GM19372 (cell line): ENCODE measurements around the gene CAPN11.
A peak's percentile ranks its signal among the peaks of the same experiment; 100 is the strongest.
"Not testable (repeated sequence)": the region's sequence is repeated elsewhere in the genome, so short reads cannot be mapped to it uniquely, and the experiment has no call there.

Source experiments
- ATAC-seq: cut with Tn5 transposase; IDR thresholded peaks from one replicate; pipeline ENCODE4 v1.9.1; 2021; ENCODE audit warnings: mild to moderate bottlenecking, low read depth, moderate library complexity; ENCODE audit not compliant: unreplicated experiment

CAPN11 gene

DNA sequence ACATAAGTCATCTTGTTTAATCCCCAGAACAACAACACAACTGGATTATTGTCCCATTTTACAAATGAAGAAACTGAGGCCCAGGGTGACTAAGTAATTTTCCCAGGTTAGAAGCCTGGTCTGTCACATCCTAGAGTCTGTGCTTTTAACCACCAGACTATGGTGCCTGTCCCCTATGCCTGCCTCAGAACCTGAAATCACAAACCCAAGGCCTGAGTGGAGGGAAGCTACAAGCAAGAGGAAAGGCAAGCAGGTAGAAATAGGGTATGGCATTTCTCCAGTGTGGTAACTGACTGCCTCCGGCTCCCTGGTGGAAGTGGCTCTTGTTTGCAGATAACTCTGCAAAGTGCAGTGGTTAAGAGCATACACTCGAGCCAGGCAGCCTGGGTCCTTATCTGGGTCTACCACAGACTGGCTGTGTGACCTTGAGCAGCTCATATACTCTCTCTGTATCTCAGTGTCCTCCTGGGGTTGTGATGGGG is 28.7 kb upstream of the CAPN11 start:
- ATAC-seq: no peak

DNA sequence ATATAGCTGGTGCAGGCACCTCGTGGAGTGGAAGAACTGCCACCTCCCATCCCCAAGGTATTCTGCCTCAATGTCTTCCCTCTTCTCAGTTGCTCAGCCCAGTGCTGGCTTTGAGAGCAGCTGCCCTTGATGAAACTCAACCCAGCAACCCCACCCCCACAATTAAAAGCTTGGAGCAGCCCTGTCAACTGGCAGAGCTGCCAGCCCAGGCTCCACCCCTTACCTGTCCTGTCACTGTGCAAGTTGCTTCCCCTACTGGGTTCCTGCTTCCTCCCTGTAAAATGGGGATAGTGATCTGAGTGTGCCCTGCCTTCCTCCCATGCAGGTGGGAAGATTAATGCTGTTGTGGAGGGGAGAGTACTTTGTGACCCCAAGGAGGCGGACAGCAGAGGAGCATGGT is 26.7 kb upstream of the CAPN11 start:
- ATAC-seq: no peak

DNA sequence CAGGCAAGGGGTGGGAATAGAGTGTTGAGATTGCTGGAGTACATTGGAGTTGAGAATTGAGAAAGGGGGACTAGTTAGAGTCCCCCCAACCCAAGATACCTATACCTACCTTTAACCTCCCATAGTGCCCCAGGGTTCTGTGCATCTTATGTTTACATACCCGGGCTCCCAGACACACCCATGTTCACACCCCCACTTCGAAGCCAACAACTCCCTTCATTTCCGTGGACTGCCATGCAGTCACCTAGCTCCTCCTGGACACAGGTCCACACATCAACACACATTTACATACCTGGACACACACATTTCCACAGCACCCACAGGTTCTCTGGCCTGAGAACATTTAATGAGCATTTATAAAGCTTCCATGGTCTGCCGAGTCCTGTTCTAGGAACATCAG is 26.1 kb upstream of the CAPN11 start:
- no peak for ATAC-seq

DNA sequence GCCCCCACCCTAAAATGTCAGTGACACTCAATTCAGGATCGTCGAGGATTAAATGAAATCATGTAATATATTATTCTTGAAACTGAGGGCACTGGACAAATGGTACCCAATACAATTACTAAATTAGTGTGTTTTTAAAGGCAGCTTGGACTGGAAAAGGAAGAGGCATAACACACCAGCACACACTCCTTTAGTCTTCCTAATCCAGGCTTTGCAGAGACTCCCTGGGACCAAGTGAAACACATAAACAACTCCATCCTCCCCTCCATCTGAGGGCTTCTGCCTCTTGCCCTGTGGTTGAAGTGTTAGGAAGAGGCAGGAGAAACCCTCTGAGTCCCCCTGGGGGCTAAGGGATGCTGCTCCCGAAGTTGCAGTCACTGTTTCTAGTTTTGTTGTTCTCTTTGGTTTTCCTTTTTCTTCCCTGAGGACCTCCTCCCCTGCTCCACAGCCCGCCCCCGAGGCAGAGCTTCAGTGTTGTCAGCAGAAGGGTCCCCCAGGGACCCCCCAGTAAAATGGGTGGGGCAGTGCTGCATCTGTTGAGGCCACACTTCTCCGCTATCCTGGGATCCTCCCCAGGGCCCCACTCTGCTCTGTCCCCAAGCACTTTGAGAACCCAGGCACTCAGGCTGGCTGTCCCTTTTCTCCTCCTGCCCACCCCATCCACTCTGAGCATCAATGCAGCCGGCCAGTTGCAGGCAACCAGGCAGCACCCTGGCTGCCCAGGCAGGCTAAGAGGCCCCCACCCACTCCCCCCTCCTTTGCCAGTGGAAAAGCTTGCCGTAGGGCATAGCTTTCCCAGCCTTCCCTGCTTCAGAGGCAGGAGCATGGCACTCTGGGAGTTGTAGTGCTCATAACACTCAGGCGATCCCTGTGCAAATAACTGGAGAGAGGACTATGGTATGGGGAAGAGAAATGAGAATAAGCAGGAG is 25.4 kb upstream of the CAPN11 start:
- ATAC-seq: no peak

DNA sequence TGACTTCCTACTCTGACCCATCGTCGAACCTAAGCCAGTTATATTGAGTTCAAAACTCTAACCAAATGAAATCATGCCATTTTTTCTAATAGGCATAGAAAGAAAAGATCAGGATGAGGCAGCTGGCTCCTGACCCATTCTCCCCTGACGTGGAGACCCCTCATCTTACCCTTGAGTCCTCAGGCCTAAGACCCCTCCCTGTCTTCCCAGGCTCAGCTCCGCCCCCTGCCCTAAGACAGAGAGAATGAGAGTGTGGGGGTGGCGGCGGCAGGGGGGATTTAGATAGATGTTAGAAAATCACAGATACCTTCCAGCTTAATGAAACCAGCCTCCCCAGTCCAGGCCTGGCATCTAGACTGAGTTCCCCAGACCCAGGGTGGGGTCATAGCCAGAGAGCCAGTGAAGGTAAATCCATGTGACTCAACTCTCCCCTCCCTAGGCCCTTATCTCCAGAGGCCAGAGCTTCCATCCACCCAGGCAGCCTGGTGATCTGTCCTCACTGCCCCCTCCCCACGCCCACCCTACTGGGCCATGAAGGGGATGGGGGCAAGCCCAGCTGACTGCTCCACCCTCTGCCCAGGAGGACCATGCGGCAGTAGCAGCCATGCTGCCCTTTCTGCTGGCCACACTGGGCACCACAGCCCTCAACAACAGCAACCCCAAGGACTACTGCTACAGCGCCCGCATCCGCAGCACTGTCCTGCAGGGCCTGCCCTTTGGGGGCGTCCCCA is 24.5 kb upstream of the CAPN11 start:
- ATAC-seq: no peak

DNA sequence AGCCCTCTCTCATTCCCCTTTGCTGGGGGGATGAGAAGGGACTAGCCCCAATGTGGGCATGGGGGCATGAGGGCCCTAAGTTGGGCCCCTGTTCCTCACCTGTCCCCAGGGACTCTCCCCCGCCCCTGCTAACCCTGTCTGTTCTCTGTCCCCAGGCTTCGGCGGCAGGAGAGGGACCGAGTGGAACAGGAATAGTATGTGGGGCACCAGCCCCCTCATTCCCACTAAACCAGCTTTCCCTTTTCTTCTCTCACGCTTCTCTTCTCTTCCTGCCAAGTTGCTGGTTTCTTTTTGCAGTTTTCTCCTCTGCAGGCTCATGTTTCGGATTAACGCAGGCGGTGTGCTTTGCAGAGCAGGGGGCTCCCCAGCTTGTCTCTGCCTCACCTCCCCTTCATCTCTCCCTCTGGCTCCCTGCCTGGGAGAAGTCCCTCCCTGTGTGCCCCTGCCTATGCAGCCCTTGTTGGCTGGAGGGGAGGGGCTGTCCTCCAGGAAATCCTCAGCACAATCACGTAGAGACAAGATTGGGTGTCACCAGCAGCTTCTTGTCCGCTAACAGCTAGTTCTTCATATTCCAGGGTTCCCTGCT is 23.4 kb upstream of the CAPN11 start:
- no peak for ATAC-seq

DNA sequence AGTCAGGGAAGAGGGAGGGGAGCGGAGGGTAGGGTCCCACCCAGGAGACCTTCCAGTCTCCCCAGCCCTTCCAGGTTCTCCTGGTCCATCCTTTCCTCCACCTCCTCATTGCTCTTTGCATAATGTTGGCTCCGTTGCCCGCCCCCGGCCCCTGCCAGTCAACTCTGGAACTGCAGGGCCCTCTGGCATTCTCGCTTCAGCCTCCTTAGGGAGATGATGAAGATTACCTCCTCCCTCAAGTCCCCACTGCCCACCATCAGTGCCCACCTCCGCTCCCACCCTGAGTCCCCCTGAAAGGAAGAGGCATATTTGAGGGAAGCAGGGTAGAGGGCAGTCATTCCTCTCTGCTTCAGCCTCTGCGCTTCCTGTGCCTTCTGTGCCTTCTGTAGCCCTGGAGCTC is 22.7 kb upstream of the CAPN11 start:
- ATAC-seq: no peak

DNA sequence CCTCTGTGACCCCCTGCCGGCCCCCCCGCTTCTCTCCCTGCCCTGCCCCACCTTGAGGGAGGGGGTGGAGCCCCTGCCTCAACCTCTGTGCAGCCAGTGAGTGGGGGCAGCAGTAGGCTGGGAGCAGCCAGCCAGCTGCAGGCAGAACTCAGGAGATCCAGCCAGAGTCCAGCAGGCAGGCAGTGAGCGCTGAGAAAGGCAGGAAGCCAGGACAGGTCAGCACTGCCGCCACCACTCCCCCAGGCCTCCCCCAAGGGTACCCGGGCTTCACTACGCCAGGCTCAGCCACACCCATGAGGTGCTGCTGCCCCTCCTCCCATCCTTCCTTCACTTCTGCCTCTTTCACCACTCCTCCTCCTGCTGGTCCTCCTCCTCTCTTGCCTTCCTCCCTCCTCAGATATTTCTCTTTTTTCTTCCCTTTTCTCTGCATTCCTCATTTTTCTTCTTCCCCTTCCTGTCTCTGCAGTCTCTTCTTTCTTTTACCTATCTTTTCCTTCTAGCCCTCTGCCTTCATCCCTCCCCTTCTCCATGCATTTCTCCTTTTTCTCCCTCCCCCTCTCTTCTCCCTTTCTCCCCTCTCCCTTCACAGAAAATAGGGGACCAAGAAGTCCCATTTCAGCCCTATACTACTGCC is 19.8 kb upstream of the CAPN11 start:
- ATAC-seq: no peak

DNA sequence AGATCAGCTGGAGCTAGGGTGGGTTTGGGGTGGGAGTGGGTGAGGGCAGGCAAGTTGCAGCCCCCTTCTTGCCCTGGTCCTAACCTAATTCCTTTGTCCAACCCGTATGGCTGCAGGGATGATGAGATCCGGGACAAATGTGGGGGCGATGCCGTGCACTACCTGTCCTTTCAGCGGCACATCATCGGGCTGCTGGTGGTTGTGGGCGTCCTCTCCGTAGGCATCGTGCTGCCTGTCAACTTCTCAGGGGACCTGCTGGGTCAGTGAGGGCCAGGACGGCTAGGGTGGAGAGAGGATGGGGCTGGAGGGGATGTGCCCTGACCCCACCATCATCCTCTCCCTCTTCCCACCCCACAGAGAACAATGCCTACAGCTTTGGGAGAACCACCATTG is 19.3 kb upstream of the CAPN11 start:
- ATAC-seq: no peak

DNA sequence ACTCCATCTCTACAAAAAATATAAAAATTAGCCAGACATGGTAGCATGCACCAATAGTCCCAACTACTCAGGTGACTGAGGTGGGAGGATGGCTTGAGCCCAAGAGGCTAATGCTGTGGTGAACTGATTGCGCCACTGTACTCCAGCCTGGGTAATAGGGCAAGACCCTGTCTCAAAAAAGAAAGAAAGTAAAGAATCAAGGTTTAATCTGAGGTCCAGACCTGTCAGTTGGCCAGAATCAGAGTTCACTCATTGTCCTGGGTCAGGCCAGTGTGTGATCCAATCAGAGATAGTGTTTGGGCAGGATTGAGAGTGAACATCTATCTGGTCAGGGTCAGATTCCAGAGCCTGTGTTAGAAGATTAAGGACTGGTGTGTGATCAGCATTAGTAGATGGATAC is 15.8 kb upstream of the CAPN11 start:
- no peak for ATAC-seq

DNA sequence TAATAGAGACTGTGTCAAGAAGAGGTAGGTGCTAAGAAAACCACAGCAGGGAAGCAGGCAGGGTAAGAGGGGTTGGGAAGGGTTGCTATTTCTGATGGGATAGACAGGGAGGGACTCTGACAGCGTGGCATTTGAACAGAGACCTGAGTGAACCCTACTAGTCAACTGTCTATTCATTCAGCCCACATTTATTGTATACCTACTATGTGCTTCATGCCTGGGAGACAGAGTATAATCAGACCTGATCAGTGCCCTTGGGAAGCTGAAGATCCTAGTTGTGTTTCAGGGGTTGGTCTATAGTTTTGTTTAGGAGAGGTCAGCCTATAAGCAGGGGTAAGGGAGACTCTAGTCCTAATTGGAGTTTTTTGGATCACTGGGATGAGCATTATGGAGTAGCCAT is 14.9 kb upstream of the CAPN11 start:
- ATAC-seq: no peak

DNA sequence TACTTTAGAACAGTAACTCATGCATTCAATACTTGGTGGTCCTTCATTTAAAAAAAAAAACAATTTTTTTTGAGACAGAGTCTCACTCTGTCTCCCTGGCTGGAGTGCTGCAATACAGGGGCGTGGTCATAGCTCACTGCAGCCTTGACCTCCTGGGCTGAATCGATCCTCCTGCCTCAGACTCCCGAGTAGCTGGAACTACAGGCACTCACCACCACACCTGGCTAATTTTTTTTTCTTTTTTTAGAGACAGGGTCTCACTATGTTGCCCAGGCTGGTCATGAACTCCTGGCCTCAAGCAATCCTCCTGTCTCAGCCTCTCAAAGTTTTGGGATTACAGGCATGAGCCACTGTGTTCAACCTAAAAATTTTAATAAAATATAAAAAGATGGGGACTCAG is 14.1 kb upstream of the CAPN11 start:
- ATAC-seq: not testable (repeated sequence)

DNA sequence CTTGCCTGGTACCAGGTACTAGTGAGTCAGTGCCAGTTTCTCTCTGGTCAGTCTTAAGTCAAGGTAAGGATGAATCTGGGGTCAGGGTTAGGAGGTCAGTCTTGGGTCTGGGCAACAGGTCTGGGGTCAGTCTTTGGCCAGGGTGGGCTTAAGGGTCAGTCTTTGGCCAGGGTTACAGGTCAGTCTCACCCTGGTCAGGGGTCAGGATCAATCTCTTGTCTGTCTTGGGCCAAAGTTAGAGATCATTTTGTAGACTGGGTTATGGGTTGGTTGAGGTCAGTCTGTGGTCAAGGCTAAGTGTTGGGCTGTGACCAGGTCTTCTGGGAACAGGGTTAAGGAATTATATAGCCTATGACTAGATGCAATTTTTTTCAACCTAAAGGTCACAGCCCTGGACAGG is 12.8 kb upstream of the CAPN11 start:
- no peak for ATAC-seq

DNA sequence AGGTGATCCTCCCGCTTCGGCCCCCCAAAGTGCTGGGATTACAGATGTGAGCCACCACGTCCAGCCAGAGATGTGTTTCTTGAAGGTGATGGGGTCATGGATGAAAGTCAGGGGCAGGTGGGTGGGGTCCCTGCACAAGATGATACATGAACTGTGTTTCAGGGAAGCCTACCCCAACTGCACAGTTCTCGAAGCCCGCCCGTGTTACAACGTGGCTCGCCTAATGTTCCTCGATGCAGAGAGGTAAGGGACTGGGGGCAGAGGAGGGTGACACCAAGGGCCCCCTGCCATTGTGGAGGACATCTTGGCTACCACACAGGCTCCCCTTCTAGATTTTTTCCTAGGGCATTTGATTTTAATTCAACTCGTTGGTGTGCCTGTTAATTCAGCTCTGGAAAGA is 11.9 kb upstream of the CAPN11 start:
- no peak for ATAC-seq

DNA sequence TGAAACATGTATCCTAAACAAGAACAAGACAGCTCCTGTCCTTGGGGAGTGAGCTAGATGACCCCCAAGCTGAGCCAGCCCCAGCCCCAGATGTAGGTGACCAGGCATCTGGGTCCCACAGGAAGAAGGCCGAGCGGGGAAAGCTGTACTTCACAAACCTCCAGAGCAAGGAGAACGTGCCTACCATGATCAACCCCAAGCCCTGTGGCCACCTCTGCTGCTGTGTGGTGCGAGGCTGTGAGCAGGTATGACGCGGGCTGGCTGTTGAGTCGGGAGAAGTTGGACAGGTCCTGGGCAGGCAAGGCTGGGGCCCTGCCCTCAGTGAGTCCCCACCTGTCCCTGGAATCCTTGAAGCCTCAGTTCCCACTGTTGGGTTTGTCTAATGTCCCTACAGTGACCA is 11.4 kb upstream of the CAPN11 start:
- ATAC-seq: no peak

DNA sequence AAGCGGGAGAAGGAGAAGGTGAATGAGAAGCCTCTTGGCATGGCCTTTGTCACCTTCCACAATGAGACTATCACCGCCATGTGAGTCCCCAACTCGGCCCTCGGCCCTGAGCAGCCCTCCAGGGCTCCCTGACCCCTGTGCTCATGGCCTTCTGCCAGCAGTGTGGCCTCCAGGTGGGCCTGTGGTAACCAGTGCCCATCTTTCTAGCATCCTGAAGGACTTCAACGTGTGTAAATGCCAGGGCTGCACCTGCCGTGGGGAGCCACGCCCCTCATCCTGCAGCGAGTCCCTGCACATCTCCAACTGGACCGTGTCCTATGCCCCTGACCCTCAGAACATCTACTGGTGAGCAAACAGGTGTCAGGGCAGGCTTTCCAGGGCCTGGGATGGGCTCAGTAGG is 10.3 kb upstream of the CAPN11 start:
- no peak for ATAC-seq

DNA sequence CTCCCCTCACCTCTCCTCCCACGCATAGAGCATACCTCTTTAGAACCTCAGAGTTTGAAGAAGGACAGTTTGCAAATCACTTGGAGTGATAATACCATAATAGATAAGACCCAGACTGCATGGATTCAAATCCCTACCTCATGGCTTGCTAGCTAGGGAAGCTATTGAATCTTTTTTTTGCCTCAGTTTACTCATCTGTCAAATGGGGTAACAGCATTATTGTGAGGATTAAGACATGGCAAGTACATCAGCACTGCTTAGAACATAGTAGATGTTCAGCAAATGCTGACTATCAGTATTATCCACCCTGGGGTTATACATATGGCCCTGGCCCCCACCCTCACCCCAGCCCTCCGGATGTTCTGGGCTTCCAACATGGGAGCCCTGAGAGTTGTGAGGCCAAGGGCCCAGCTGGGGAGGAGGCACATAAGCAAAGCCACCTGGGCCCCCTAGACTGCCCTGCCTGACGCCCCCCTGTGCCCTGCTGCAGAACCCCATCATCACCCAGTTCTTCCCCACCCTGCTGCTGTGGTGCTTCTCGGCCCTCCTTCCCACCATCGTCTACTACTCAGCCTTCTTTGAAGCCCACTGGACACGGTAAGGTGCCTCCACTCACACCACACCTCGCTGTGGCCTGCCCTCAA is 9.1 kb upstream of the CAPN11 start:
- ATAC-seq: no peak

DNA sequence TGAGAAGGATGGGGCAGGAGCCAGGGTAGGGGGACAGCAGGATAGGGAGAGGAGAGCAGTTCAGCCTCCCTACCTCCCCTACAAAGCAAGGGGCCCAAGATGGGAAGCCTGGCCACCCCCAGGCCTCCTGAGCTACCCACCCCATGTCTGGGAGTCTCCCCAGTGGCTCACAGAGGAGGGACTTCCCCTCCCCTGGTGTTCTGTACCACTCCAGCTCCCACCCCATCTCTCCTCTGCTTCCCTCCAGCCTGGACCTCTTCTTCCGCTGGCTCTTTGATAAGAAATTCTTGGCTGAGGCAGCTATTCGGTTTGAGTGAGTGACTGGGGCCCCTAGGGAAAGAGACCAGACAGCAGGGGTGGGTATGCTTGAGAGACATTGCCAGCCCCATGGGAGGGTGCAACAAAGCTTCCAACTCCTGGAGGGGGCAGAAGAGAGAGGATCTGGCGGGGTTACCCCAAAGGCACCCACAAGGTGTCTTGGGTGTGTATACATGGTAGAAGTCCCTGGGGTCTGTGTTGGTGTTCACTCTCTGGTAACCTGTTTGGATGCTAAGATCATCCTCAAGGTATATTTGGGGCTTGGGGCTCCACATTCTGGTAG is 8.2 kb upstream of the CAPN11 start:
- ATAC-seq: no peak

DNA sequence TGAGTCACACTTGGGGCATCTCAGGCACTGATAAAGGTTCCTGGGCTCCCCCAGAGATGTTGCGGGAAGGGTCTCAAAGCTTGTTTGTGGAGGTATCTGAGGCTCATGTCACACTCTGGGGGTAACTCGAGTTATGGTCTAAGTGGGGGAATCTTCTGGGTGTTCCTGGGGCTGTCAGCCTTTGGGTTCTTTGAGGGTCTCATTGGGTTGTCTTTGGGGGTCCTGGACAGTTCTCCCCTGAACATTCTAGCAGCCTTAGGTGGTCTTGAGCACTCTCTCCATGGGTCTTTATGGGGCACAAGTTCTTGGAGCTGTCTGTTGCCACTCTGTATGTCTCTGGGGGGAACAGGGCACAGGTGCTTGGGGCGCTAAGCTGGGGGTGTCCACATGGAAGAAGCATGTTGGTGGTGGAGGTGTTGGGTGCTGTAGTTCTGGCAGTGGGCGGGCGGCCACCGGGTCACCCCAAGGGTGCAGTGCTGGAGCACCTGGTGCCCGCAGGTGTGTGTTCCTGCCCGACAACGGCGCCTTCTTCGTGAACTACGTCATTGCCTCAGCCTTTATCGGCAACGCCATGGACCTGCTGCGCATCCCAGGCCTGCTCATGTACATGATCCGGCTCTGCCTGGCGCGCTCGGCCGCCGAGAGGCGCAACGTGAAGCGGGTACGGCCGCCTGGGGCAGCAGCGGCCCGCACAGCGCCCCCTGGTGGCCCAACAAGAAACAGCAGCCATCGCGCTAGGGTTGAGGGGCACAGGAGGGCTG is 7.1 kb upstream of the CAPN11 start:
- ATAC-seq: peak; percentile 79
